H9 (cell line): ENCODE results near the gene HECA. TPM values are rescaled to one million over a fixed set of nuclear protein-coding genes. Genes with fewer than 3 reads are reported as not detected.

Experiments used
- DNase-seq: peaks from one replicate; pipeline ENCODE4 v3.0.0-alpha.2; 2017
- H2AFZ ChIP-seq: one replicate; pipeline ENCODE4 v1.6.1; 2013; ENCODE audit warnings: mild to moderate bottlenecking, low read length, control low read depth, moderate library complexity
- H2AK5ac ChIP-seq: 2 replicates; pipeline ENCODE4 v1.6.1; 2013; ENCODE audit warnings: low read length, control low read depth, mixed read lengths; ENCODE audit not compliant: insufficient read length
- H2BK120ac ChIP-seq: one replicate; pipeline ENCODE4 v1.6.1; 2013; ENCODE audit warnings: low read depth, mild to moderate bottlenecking, low read length, control low read depth, inconsistent platforms; ENCODE audit not compliant: poor library complexity, severe bottlenecking
- H2BK12ac ChIP-seq: 2 replicates; pipeline ENCODE4 v1.6.1; 2013; ENCODE audit warnings: low read length, control low read depth, mixed read lengths, low read depth; ENCODE audit not compliant: insufficient read length
- H2BK15ac ChIP-seq: 2 replicates; pipeline ENCODE4 v1.6.1; 2013; ENCODE audit warnings: low read depth, low read length, control low read depth
- H2BK20ac ChIP-seq: one replicate; pipeline ENCODE4 v1.6.1; 2013; ENCODE audit warnings: low read depth, mild to moderate bottlenecking, low read length, control low read depth, inconsistent platforms; ENCODE audit not compliant: poor library complexity, severe bottlenecking
- H2BK5ac ChIP-seq: 2 replicates; pipeline ENCODE4 v1.6.1; 2013; ENCODE audit warnings: low read length, control low read depth, mixed read lengths; ENCODE audit not compliant: insufficient read length
- H3K14ac ChIP-seq: 2 replicates; pipeline ENCODE4 v1.6.1; 2013; ENCODE audit warnings: low read length, control low read depth; ENCODE audit not compliant: insufficient read depth
- H3K18ac ChIP-seq: 2 replicates; pipeline ENCODE4 v1.6.1; 2013; ENCODE audit warnings: low read depth, mild to moderate bottlenecking, mixed read lengths, low read length, control low read depth; ENCODE audit not compliant: insufficient read length
- H3K23ac ChIP-seq: 2 replicates; pipeline ENCODE4 v1.6.1; 2013; ENCODE audit warnings: low read length, control low read depth, mixed read lengths, low read depth; ENCODE audit not compliant: insufficient read length
- H3K23me2 ChIP-seq: 2 replicates; pipeline ENCODE4 v1.6.1; 2013; ENCODE audit warnings: low read depth, mild to moderate bottlenecking, mixed read lengths, low read length, control low read depth; ENCODE audit not compliant: insufficient read length, poor library complexity, severe bottlenecking
- H3K27ac ChIP-seq: 2 replicates; pipeline ENCODE4 v1.5.1; 2013; ENCODE audit warnings: low read length, control low read depth, mixed read lengths, low read depth; ENCODE audit not compliant: insufficient read length
- H3K27me3 ChIP-seq: 2 replicates; pipeline ENCODE4 v1.6.1; 2013; ENCODE audit warnings: low read length, control low read depth, inconsistent platforms; ENCODE audit not compliant: insufficient read depth
- H3K4ac ChIP-seq: 2 replicates; pipeline ENCODE4 v1.6.1; 2013; ENCODE audit warnings: low read depth, mild to moderate bottlenecking, control low read depth, inconsistent platforms, low read length, moderate library complexity
- H3K4me1 ChIP-seq: 2 replicates; pipeline ENCODE4 v1.6.1; 2013; ENCODE audit warnings: low read length, control low read depth, inconsistent platforms; ENCODE audit not compliant: insufficient read depth
- H3K4me2 ChIP-seq: 2 replicates; pipeline ENCODE4 v1.6.1; 2013; ENCODE audit warnings: low read length, control low read depth, mixed read lengths; ENCODE audit not compliant: insufficient read length, insufficient read depth
- H3K56ac ChIP-seq: 2 replicates; pipeline ENCODE4 v1.6.1; 2013; ENCODE audit warnings: low read depth, mild to moderate bottlenecking, mixed read lengths, low read length, control low read depth; ENCODE audit not compliant: insufficient read length
- H3K79me1 ChIP-seq: 2 replicates; pipeline ENCODE4 v1.6.1; 2013; ENCODE audit warnings: low read depth, mild to moderate bottlenecking, moderate library complexity, low read length, control low read depth, inconsistent platforms; ENCODE audit not compliant: insufficient read depth, poor library complexity, severe bottlenecking
- H3K79me2 ChIP-seq: 2 replicates; pipeline ENCODE4 v1.6.1; 2013; ENCODE audit warnings: low read length, control low read depth, inconsistent platforms; ENCODE audit not compliant: insufficient read depth
- H3K9ac ChIP-seq: 2 replicates; pipeline ENCODE4 v1.6.1; 2013; ENCODE audit warnings: low read length, control low read depth, mixed read lengths; ENCODE audit not compliant: insufficient read length; ENCODE audit errors: extremely low read depth
- H3K9me3 ChIP-seq: one replicate; pipeline ENCODE4 v1.6.1; 2013; ENCODE audit warnings: low read depth, low read length, inconsistent platforms; ENCODE audit not compliant: control insufficient read depth
- H3T11ph ChIP-seq: one replicate; pipeline ENCODE4 v1.6.1; 2013; ENCODE audit warnings: mild to moderate bottlenecking, low read length, control low read depth, inconsistent platforms
- H4K20me1 ChIP-seq: one replicate; pipeline ENCODE4 v1.6.1; 2013; ENCODE audit not compliant: control insufficient read depth, insufficient read length, insufficient read depth
- H4K5ac ChIP-seq: 2 replicates; pipeline ENCODE4 v1.6.1; 2013; ENCODE audit warnings: low read depth, mild to moderate bottlenecking, mixed read lengths, low read length, control low read depth; ENCODE audit not compliant: insufficient read length
- H4K8ac ChIP-seq: replicated peaks from 2 replicates; pipeline ENCODE4 v1.6.1; 2013; ENCODE audit warnings: low read length, control low read depth, mixed read lengths, low read depth; ENCODE audit not compliant: insufficient read length
- H4K91ac ChIP-seq: 2 replicates; pipeline ENCODE4 v1.6.1; 2013; ENCODE audit warnings: low read depth, mild to moderate bottlenecking, moderate library complexity, mixed read lengths, low read length, control low read depth; ENCODE audit not compliant: insufficient read length
- H3K27ac Mint-ChIP-seq, 3 experiments: 2 replicates in 2 of 3; 3 replicates in 1 of 3; pipeline ENCODE4 v1.8.0; 2020 to 2021; ENCODE audit warnings: mixed read lengths in 3 of 3, mild to moderate bottlenecking in 1 of 3, moderate library complexity in 1 of 3
- H3K27me3 Mint-ChIP-seq: 2 replicates; pipeline ENCODE4 v1.8.0; 2021; ENCODE audit warnings: low read depth, mild to moderate bottlenecking, moderate library complexity, mixed read lengths
- H3K36me3 Mint-ChIP-seq, 3 experiments: 2 replicates in 2 of 3; 3 replicates in 1 of 3; pipeline ENCODE4 v1.8.0; 2020 to 2021; ENCODE audit warnings: low read depth in 3 of 3, mixed read lengths in 3 of 3; ENCODE audit not compliant: insufficient read depth in 1 of 3
- H3K4me1 Mint-ChIP-seq, 2 experiments: 2 replicates each; pipeline ENCODE4 v1.8.0; 2020; ENCODE audit warnings: mixed read lengths in 2 of 2
- H3K4me3 Mint-ChIP-seq, 2 experiments: 2 replicates in 1 of 2; 3 replicates in 1 of 2; pipeline ENCODE4 v1.8.0; 2020 to 2021; ENCODE audit warnings: mild to moderate bottlenecking in 2 of 2, mixed read lengths in 2 of 2, moderate library complexity in 1 of 2
- H3K9me3 Mint-ChIP-seq, 2 experiments: 2 replicates in 1 of 2; 3 replicates in 1 of 2; pipeline ENCODE4 v1.8.0; 2020; ENCODE audit warnings: mild to moderate bottlenecking in 2 of 2, mixed read lengths in 2 of 2, moderate library complexity in 1 of 2
- CTCF ChIP-seq: fragments of 200-600 bp; sonication (generic); conservative IDR thresholded peaks from 3 replicates; pipeline ENCODE4 v1.8.0; 2021; ENCODE audit warnings: antibody characterized with exemption, mild to moderate bottlenecking
- WGBS: extraction: QIAGEN DNeasy Blood & Tissue Kit; methylation state at CpG from one replicate; pipeline ENCODE4 v1.1.7; 2013; ENCODE audit warnings: missing lambda C conversion rate, low lambda C conversion rate, mixed read lengths; ENCODE audit not compliant: insufficient read length; ENCODE audit errors: extremely low coverage; 5-methylcytosine and 5-hydroxymethylcytosine counted together
- total RNA-seq: library from RNA; stranded (reverse); gene quantifications from 2 replicates; pipeline ENCODE4 v1.2.1, GENCODE V29; 2021

Gene HECA
- total RNA-seq, 1 experiment from 2014 or later, result 4.8 TPM

- Mint-ChIP-seq H3K27me3 (no peaks in the 10 kb centered on the region), H3K4me3 (no peak overlapping the region)
These were observed 66.5 kb downstream of the HECA start for GRCh38 chr6:139201378-139201777.

More at GRCh38 chr6:139201378-139201777, 66.5 kb downstream of the HECA start:
- no peak overlapping the region for H2BK5ac ChIP-seq
- Mint-ChIP-seq H3K36me3 (peaks cover 0 to 10% (median 6%) of the 10 kb centered on the region in 3 experiments; a peak in 5 of 7 replicates), H3K9me3 (peaks cover 13 to 15% of the 10 kb centered on the region in 2 experiments), H3K4me1 (peaks cover 6 to 7% of the 10 kb centered on the region in 2 experiments; a peak in 3 of 4 replicates), H3K27ac (no peak overlapping the region)
- H3K79me2 ChIP-seq, result no peaks in the 10 kb centered on the region
- H4K91ac ChIP-seq, result no peak overlapping the region
- H2BK120ac ChIP-seq, result no peak overlapping the region
- no peak overlapping the region for H3K27ac ChIP-seq
- H3K23ac ChIP-seq, result no peak overlapping the region
- H4K8ac ChIP-seq, result no peak overlapping the region
- no peak overlapping the region for H3K18ac ChIP-seq
- no peak overlapping the region for H3K4ac ChIP-seq
- H2BK15ac ChIP-seq, result no peak overlapping the region
- TF ChIP-seq CTCF, result no peak
- no peak overlapping the region for H2BK20ac ChIP-seq
- H3K56ac ChIP-seq, result no peak overlapping the region
- no peaks in the 10 kb centered on the region for H3K4me1 ChIP-seq
- no peaks in the 10 kb centered on the region for H3K23me2 ChIP-seq
- H3K27me3 ChIP-seq, result no peaks in the 10 kb centered on the region
- no CpG with 5 or more reads among the region's 4 CpGs for WGBS
- H3K4me2 ChIP-seq, result no peak overlapping the region
- H2BK12ac ChIP-seq, result no peak overlapping the region
- no peak overlapping the region for H2AK5ac ChIP-seq
- H2AFZ ChIP-seq, result no peak overlapping the region
- no peaks in the 10 kb centered on the region for H3K9me3 ChIP-seq
- no peak overlapping the region for H3T11ph ChIP-seq
- H3K79me1 ChIP-seq, result no peaks in the 10 kb centered on the region
- H3K14ac ChIP-seq, result no peak overlapping the region
- H4K5ac ChIP-seq, result no peak overlapping the region
- no peak overlapping the region for H3K9ac ChIP-seq
- DNase-seq, result no peak
- no peaks in the 10 kb centered on the region for H4K20me1 ChIP-seq
